Activated T-cell treated with anti-CD3 and anti-CD28 coated beads, Interleukin-2, amount 50 U/mL, for 24 hours (primary cell): ENCODE data around the gene ZNF618.

ENCODE experiments used
- DNase-seq: peaks from one replicate; pipeline ENCODE4 v3.0.0-alpha.2; 2020
- H3K27ac Mint-ChIP-seq: 2 replicates; pipeline ENCODE4 v1.8.0; 2020; ENCODE audit warnings: mild to moderate bottlenecking, mixed read lengths
- H3K27me3 Mint-ChIP-seq: 2 replicates; pipeline ENCODE4 v1.8.0; 2020; ENCODE audit warnings: mixed read lengths
- H3K36me3 Mint-ChIP-seq: 2 replicates; pipeline ENCODE4 v1.8.0; 2020; ENCODE audit warnings: low read depth, mixed read lengths
- H3K4me1 Mint-ChIP-seq: 2 replicates; pipeline ENCODE4 v1.8.0; 2020; ENCODE audit warnings: low read depth, mixed read lengths
- H3K4me3 Mint-ChIP-seq: 2 replicates; pipeline ENCODE4 v1.8.0; 2020; ENCODE audit warnings: mild to moderate bottlenecking, moderate library complexity, mixed read lengths
- H3K9me3 Mint-ChIP-seq: 2 replicates; pipeline ENCODE4 v1.8.0; 2020; ENCODE audit warnings: mixed read lengths

ZNF618 gene

GRCh38 chr9:113945784-113946183 lies 69.7 kb downstream of the ZNF618 start:
- Mint-ChIP-seq H3K36me3 (no peaks in the 10 kb centered on the region), H3K4me3 (no peak overlapping the region), H3K27me3 (no peaks in the 10 kb centered on the region), H3K27ac (no peak overlapping the region), H3K9me3 (no peaks in the 10 kb centered on the region), H3K4me1 (no peaks in the 10 kb centered on the region)
- no peak for DNase-seq

DNA sequence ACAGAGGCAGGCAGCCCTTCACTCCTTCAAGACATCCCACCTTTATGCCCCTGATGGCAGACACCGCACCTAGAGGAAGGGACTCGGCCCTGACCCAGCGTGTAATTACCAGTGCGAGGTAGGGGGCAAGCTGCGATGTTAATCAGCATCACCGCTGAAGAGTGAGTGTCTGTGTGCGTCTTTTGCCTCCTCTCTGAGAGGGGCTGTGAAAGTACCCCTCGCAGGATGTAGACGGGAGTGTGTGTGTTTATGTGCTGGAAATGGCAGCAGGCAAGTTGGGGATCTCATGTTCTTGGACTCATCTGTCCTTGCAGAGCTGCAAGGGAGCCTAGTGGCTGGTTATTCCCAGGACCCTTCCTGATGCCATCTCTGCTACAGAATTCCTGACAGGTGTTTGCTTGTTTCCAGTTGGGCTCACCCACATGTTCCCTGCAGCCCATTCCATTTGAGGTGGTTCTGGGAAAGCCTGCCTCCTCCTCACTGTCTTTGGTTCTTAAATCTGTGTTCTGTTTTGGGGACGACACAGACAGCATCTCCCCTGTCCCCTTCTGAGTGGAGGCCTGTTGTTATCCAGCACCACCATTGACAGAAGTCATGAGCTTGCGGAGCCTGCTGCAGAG lies 70.5 kb downstream of the ZNF618 start:
- Mint-ChIP-seq H3K9me3 (no peaks in the 10 kb centered on the region), H3K4me1 (no peaks in the 10 kb centered on the region), H3K36me3 (no peaks in the 10 kb centered on the region), H3K27ac (no peak overlapping the region), H3K4me3 (no peak overlapping the region), H3K27me3 (no peaks in the 10 kb centered on the region)
- DNase-seq, result no peak

- Mint-ChIP-seq H3K9me3 (no peaks in the 10 kb centered on the region), H3K27me3 (no peaks in the 10 kb centered on the region), H3K4me1 (no peaks in the 10 kb centered on the region), H3K4me3 (no peak overlapping the region), H3K36me3 (no peaks in the 10 kb centered on the region), H3K27ac (no peak overlapping the region)
- DNase-seq, result no peak
Observed at GRCh38 chr9:113947941-113948340, 71.8 kb downstream of the ZNF618 start.

GRCh38 chr9:113948891-113949570 lies 72.9 kb downstream of the ZNF618 start:
- Mint-ChIP-seq H3K4me1 (no peaks in the 10 kb centered on the region), H3K27ac (no peak overlapping the region), H3K9me3 (no peaks in the 10 kb centered on the region), H3K4me3 (no peak overlapping the region), H3K27me3 (no peaks in the 10 kb centered on the region), H3K36me3 (no peaks in the 10 kb centered on the region)
- no peak for DNase-seq

- H3K4me1 Mint-ChIP-seq, result no peaks in the 10 kb centered on the region
- no peaks in the 10 kb centered on the region for H3K36me3 Mint-ChIP-seq
- no peak overlapping the region for H3K27ac Mint-ChIP-seq
- H3K27me3 Mint-ChIP-seq, result no peaks in the 10 kb centered on the region
- DNase-seq, result no peak
- no peak overlapping the region for H3K4me3 Mint-ChIP-seq
- H3K9me3 Mint-ChIP-seq, result no peaks in the 10 kb centered on the region
Observed at GRCh38 chr9:113949571-113950078, 73.5 kb downstream of the ZNF618 start.

DNA sequence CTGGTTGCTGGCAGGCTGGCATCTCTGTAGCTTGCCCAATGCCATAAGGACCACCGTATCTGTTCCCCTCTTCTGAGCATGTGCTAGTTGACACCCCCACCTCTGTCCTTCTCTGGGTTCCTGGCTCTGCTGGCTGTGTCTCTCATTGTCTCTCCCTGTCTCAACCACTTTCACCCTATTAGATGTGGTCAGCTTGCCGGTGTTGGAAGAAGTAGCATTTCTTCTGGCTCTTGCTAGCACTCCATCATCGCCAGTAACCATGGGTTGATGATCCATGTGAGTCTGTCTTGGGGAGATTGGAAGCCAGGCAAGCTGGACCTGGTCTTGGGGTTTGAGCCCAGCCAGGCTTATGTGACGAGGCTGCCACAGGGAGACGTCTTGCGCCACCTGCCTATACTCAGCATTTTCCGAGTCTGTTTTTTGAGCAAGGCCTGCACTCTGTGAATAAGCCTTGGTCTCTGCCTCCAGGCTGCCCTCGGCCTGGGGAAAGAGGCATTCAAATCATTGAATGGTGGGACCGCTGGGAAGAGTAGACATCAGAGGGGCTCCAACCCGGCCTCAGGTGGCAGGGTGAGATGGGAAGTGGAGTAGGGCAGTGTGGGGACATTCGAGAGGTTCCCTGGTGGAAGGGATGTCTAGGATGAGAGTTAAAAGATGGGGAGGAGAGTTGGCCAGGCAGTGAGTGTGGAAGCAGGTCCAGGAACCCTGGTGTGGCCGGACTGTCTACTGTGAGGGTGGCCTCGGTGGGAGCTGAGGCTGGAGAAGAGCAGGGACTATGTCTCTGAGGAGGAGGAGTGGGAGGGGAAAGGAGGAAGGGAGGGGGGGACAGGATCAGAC lies 74.3 kb downstream of the ZNF618 start:
- Mint-ChIP-seq H3K36me3 (no peaks in the 10 kb centered on the region), H3K4me3 (no peak overlapping the region), H3K27ac (no peak overlapping the region), H3K9me3 (no peaks in the 10 kb centered on the region), H3K27me3 (no peaks in the 10 kb centered on the region), H3K4me1 (no peaks in the 10 kb centered on the region)
- no peak for DNase-seq

- no peak overlapping the region for H3K4me3 Mint-ChIP-seq
- no peaks in the 10 kb centered on the region for H3K27me3 Mint-ChIP-seq
- no peak for DNase-seq
- no peaks in the 10 kb centered on the region for H3K4me1 Mint-ChIP-seq
- no peaks in the 10 kb centered on the region for H3K36me3 Mint-ChIP-seq
- H3K27ac Mint-ChIP-seq, result no peak overlapping the region
- H3K9me3 Mint-ChIP-seq, result no peaks in the 10 kb centered on the region
Observed at GRCh38 chr9:113951032-113951372, 74.9 kb downstream of the ZNF618 start.

DNA sequence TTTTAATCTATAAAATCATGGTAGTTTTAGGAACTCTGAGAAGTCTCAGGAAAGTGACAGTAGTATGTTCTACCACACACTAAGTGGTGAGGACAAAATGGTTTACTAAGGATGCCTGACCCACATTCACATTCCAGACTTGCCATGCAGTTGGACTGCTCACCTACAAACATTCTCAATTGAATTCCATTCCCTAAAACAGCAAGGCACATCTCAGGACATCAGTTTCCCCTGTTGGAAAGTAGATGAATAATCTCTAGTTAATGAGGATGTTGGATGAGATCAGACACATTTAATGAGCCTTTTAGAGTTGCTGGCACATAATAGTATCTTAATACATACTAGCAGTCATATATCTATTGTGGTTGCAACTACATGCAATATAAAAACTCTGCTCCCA lies 76.6 kb downstream of the ZNF618 start:
- H3K27ac Mint-ChIP-seq, result no peak overlapping the region
- H3K27me3 Mint-ChIP-seq, result no peaks in the 10 kb centered on the region
- H3K4me1 Mint-ChIP-seq, result no peaks in the 10 kb centered on the region
- H3K4me3 Mint-ChIP-seq, result no peak overlapping the region
- no peaks in the 10 kb centered on the region for H3K36me3 Mint-ChIP-seq
- DNase-seq, result no peak
- H3K9me3 Mint-ChIP-seq, result no peaks in the 10 kb centered on the region

DNA sequence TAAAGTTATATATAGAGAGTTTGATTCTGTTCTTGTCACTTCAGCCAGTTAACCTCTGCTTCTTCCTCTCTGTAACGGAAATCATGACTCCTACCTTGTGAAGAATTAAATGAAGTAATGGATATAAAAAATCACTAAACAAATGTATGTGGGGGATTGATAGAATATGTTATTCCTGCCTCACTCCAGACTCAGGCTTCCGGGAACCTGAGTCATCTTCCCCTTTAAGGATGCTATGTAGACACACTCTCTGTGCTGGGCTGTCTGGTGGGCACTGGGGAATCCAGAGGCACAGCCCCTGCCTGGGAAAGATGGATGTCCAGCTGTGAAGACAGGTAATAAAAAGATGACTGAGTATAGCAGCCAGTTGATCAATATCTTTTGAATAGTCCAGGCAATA lies 77.4 kb downstream of the ZNF618 start:
- no peaks in the 10 kb centered on the region for H3K9me3 Mint-ChIP-seq
- no peak overlapping the region for H3K4me3 Mint-ChIP-seq
- H3K36me3 Mint-ChIP-seq, result no peaks in the 10 kb centered on the region
- no peak for DNase-seq
- no peaks in the 10 kb centered on the region for H3K4me1 Mint-ChIP-seq
- no peak overlapping the region for H3K27ac Mint-ChIP-seq
- H3K27me3 Mint-ChIP-seq, result no peaks in the 10 kb centered on the region

DNA sequence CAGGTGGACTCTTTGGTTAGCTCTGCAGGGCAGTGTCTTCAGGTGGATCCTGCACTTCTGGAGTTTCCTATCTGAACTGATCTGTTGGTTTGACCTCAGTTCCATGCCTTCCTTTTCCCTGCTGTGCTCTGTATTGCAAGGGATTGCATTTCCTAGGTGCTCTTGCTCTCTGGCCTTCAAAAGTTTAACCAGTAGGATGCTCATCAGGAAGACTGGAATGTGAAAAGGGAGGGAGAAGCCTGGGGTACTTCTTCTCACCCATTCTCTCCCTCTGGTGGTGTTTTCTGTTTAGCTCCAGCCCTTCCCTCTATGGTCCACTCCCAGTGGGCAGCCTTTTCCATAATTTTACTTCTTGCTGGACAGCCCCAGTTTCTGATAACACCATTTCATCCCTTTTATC lies 78.5 kb downstream of the ZNF618 start:
- Mint-ChIP-seq H3K9me3 (no peaks in the 10 kb centered on the region), H3K4me1 (no peaks in the 10 kb centered on the region), H3K4me3 (no peak overlapping the region), H3K36me3 (no peaks in the 10 kb centered on the region), H3K27me3 (no peaks in the 10 kb centered on the region), H3K27ac (no peak overlapping the region)
- no peak for DNase-seq

GRCh38 chr9:113955076-113955752 lies 79.1 kb downstream of the ZNF618 start:
- Mint-ChIP-seq H3K4me3 (no peak overlapping the region), H3K27ac (no peak overlapping the region)
- DNase-seq, result no peak

GRCh38 chr9:113956901-113957300 lies 80.8 kb downstream of the ZNF618 start:
- Mint-ChIP-seq H3K27me3 (no peaks in the 10 kb centered on the region), H3K27ac (no peak overlapping the region), H3K36me3 (no peaks in the 10 kb centered on the region), H3K9me3 (no peaks in the 10 kb centered on the region), H3K4me1 (no peaks in the 10 kb centered on the region), H3K4me3 (no peak overlapping the region)
- no peak for DNase-seq

More at GRCh38 chr9:113955076-113955752, 79.1 kb downstream of the ZNF618 start:
- Mint-ChIP-seq H3K9me3 (no peaks in the 10 kb centered on the region), H3K36me3 (no peaks in the 10 kb centered on the region), H3K4me1 (no peaks in the 10 kb centered on the region), H3K27me3 (no peaks in the 10 kb centered on the region)

- Mint-ChIP-seq H3K27me3 (no peaks in the 10 kb centered on the region), H3K4me3 (no peak overlapping the region), H3K27ac (no peak overlapping the region), H3K9me3 (no peaks in the 10 kb centered on the region), H3K4me1 (no peaks in the 10 kb centered on the region), H3K36me3 (no peaks in the 10 kb centered on the region)
- DNase-seq, result no peak
Observed at GRCh38 chr9:113957351-113957750, 81.2 kb downstream of the ZNF618 start.

DNA sequence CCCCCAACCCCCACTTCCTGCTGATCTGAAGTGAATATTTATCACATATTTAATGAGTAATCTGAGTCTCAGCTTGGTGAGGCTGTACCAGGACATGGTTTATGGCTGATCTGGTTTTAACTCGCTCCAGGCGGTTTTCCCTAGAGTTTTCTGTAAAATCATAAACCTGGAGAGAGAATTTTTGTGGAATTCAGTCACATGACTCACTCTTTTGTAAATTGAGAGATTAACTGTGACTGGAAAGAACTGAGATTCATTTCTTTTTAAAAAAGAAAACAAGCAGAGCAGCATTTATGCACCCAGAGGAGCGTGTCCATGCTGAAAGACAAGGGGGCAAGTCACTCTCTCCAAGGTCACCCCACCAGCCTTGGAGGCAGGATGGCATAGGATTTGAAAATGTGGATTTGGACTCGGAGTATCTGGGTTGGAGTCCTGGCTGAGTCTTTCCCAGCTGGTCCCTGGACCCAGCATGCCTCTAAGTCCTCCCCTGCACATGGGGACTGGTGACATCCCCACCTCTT lies 81.8 kb downstream of the ZNF618 start:
- Mint-ChIP-seq H3K4me1 (no peaks in the 10 kb centered on the region), H3K27me3 (no peaks in the 10 kb centered on the region), H3K9me3 (no peaks in the 10 kb centered on the region), H3K27ac (no peak overlapping the region), H3K4me3 (no peak overlapping the region), H3K36me3 (no peaks in the 10 kb centered on the region)
- DNase-seq, result no peak
